K562 (cell line): Measurements from ENCODE around the gene MEGF10. TPM values are rescaled to one million over a fixed set of nuclear protein-coding genes. Genes with fewer than 3 reads are reported as not detected.

ENCODE experiments used
- ATAC-seq: fragments of 200-7000 bp; cut with Tn5 transposase; 3 replicates; pipeline ENCODE4 v1.9.1; 2020; ENCODE audit warnings: moderate library complexity
- BruUV-seq: library from RNA; stranded (reverse); fragments of 400-500 nt; replicated peaks from 2 replicates; lab custom pipeline; 2021; lab: Mats Ljungman, UMichigan
- CTCF ChIA-PET: fragments of 300-600 bp; formaldehyde crosslinking; extraction: SDS; loops from one replicate; lab custom pipeline; 2021; ENCODE audit warnings: low intra/inter-chr PET ratio; lab: Yijun Ruan, JAX
- POLR2A ChIA-PET: fragments of 300-600, 350-650 bp; sonication (Branson Sonifier 250); formaldehyde crosslinking; extraction: SDS; loops from one replicate; lab custom pipeline; 2021; ENCODE audit warnings: antibody characterized with exemption, inconsistent platforms; lab: Yijun Ruan, JAX
- DNase-seq, 4 experiments: peaks; one replicate each; pipeline versions ENCODE4 v3.0.0 to v3.0.0-alpha.2; 2011 to 2018; ENCODE audit warnings: low spot score in 3 of 4, mixed read lengths in 3 of 4; ENCODE audit errors: extremely low read depth in 1 of 4
- FAIRE-seq: peaks from 2 replicates; lab custom pipeline; 2011; peaks lifted over from hg19 to GRCh38; lab: Jason Lieb, UNC
- H2AFZ ChIP-seq: 2 replicates; pipeline ENCODE4 v1.6.0; 2011; ENCODE audit warnings: low read depth, low read length, control low read depth, inconsistent platforms
- H3K27ac ChIP-seq: fragments of 200-600 bp; 3 replicates; pipeline ENCODE4 v1.8.0; 2011; ENCODE audit warnings: low read depth, mild to moderate bottlenecking, control low read depth, inconsistent platforms, low read length, moderate library complexity, mixed read lengths; ENCODE audit errors: extremely low read depth
- H3K27me3 ChIP-seq, 2 experiments: fragments of 300-600 bp in 1 of 2; 2 replicates in 1 of 2; 3 replicates in 1 of 2; pipeline versions ENCODE4 v1.6.0 to v1.8.0; 2011; ENCODE audit warnings: inconsistent platforms in 2 of 2, low read length in 2 of 2, mild to moderate bottlenecking in 1 of 2, mixed read lengths in 1 of 2, moderate library complexity in 1 of 2; ENCODE audit not compliant: control insufficient read depth in 2 of 2, insufficient read depth in 2 of 2
- H3K36me3 ChIP-seq: fragments of 300-600 bp; 3 replicates; pipeline ENCODE4 v1.8.0; 2011; ENCODE audit warnings: mild to moderate bottlenecking, low read length, inconsistent platforms; ENCODE audit not compliant: control insufficient read depth, insufficient read depth
- H3K4me1 ChIP-seq, 2 experiments: fragments of 200-600 bp in 1 of 2; replicated peaks in 1 of 2; 2 replicates in 1 of 2; 3 replicates in 1 of 2; pipeline versions ENCODE4 v1.5.1 to v1.8.0; 2011; ENCODE audit warnings: inconsistent platforms in 2 of 2, low read length in 2 of 2, mild to moderate bottlenecking in 1 of 2, mixed read lengths in 1 of 2, moderate library complexity in 1 of 2; ENCODE audit not compliant: control insufficient read depth in 2 of 2, insufficient read depth in 2 of 2
- H3K4me2 ChIP-seq: 2 replicates; pipeline ENCODE4 v1.6.1; 2011; ENCODE audit warnings: low read length, control low read depth, inconsistent platforms, mixed read lengths; ENCODE audit not compliant: insufficient read depth
- H3K4me3 ChIP-seq: fragments of 200-600 bp; sonication (generic), shearing (Covaris generic); 2 replicates; pipeline ENCODE4 v1.5.1; 2016; ENCODE audit warnings: control low read depth, inconsistent platforms
- H3K79me2 ChIP-seq: fragments of 200-600 bp; 3 replicates; pipeline ENCODE4 v1.8.0; 2011; ENCODE audit warnings: low read length, inconsistent platforms; ENCODE audit not compliant: control insufficient read depth, insufficient read depth
- H3K9ac ChIP-seq, 2 experiments: 2 replicates each; pipeline versions ENCODE4 v1.6.0 to v1.6.1; 2011; ENCODE audit warnings: low read depth in 2 of 2, low read length in 2 of 2, control low read depth in 1 of 2, inconsistent platforms in 1 of 2, mild to moderate bottlenecking in 1 of 2, mixed read lengths in 1 of 2; ENCODE audit not compliant: insufficient read depth in 1 of 2
- H3K9me1 ChIP-seq: one replicate; pipeline ENCODE4 v1.6.0; 2011; ENCODE audit warnings: inconsistent platforms, mild to moderate bottlenecking, low read length, moderate library complexity; ENCODE audit not compliant: control insufficient read depth, insufficient read depth
- H3K9me3 ChIP-seq: replicated peaks from 2 replicates; pipeline ENCODE4 v1.5.1; 2011; ENCODE audit warnings: low read depth, low read length, inconsistent platforms; ENCODE audit not compliant: control insufficient read depth, insufficient read depth
- H4K20me1 ChIP-seq: replicated peaks from 2 replicates; pipeline ENCODE4 v1.6.1; 2011; ENCODE audit warnings: low read length, inconsistent platforms, mixed read lengths; ENCODE audit not compliant: control insufficient read depth, insufficient read depth
- DLX4 ChIP-seq: fragments of 250-450 bp; sonication (Bioruptor Pico); IDR thresholded peaks from 2 replicates; pipeline ENCODE4 v1.6.1; 2021; ENCODE audit warnings: mild to moderate bottlenecking
- FOXJ3 ChIP-seq: sonication (generic); formaldehyde crosslinking; IDR thresholded peaks from 2 replicates; pipeline ENCODE4 v1.4.0; 2020; ENCODE audit warnings: mild to moderate bottlenecking, missing genetic modification reagents
- PTTG1 ChIP-seq: fragments of 450-650 bp; IDR thresholded peaks from 2 replicates; pipeline ENCODE4 v1.6.1; 2016; ENCODE audit warnings: low read depth, mild to moderate bottlenecking, missing genetic modification characterization, missing compliant biosample characterization
- ZNF274 ChIP-seq: IDR thresholded peaks from 2 replicates; pipeline ENCODE4 v1.6.1; 2011; ENCODE audit warnings: low read depth, mild to moderate bottlenecking, low read length, moderate library complexity, borderline replicate concordance
- WGBS: fragments of 100-300 bp; shearing (Covaris generic); methylation state at CpG from one replicate; pipeline ENCODE4 v1.1.6; 2016; ENCODE audit warnings: low coverage, mixed read lengths; ENCODE audit not compliant: insufficient coverage; ENCODE audit errors: missing lambda C conversion rate; 5-methylcytosine and 5-hydroxymethylcytosine counted together
- in situ Hi-C: fragments of 300-500 bp; cut with MboI; formaldehyde crosslinking; loops from 4 replicates; pipeline ENCODE4 v1.15.0; 2018; ENCODE audit warnings: inconsistent platforms, mixed read lengths
- intact Hi-C: fragments of 100-400 bp; cut with micrococcal nuclease; formaldehyde crosslinking; loops from 2 replicates; pipeline ENCODE4 v1.14.2; 2022
- polyA plus RNA-seq, 8 experiments: library from polyadenylated mRNA; depleted of rRNA in 4 of 8; stranded (reverse) in 5 of 8; unstranded in 3 of 8; fragments of >200 nt; fragmentation: Nextera tagmentation in 2 of 8; fragmentation: Illumina TruSeq in 1 of 8; extraction: Ambion mirVana in 2 of 8; extraction: Trizol in 1 of 8; gene quantifications; 2 replicates each; pipeline versions ENCODE4 v1.2.1 to v1.2.3, GENCODE V29; 2011 to 2014; ENCODE audit warnings: inconsistent platforms in 1 of 8, missing spikeins in 1 of 8
- total RNA-seq, 7 experiments: library from RNA; depleted of rRNA in 6 of 7; stranded (reverse); fragments of >200 nt in 6 of 7; fragmentation: Illumina TruSeq in 2 of 7; extraction: Trizol in 2 of 7; gene quantifications; 2 replicates each; pipeline versions ENCODE4 v1.2.1 to v1.2.3, GENCODE V29; 2011 to 2021; ENCODE audit warnings: low replicate concordance in 1 of 7
- TF ChIP-seq, protein P1 (sequence below): fragments of 250-450 bp; sonication (Bioruptor Pico); IDR thresholded peaks from 2 replicates; pipeline ENCODE4 v1.5.0; 2020; ENCODE audit warnings: mild to moderate bottlenecking, borderline replicate concordance
- TF ChIP-seq, protein P2 (sequence below): fragments of 200-600 bp; sonication (generic); IDR thresholded peaks from one replicate; pipeline ENCODE4 v1.6.1; 2012; ENCODE audit warnings: mild to moderate bottlenecking, low read depth, low read length, inconsistent platforms

MEGF10 gene
- total and polyA plus RNA-seq, 9 of the 15 experiments (the other 6 are each of a cell fraction or from before 2014, with no cell fraction given): 0.07 TPM; not detected in 8

DNA sequence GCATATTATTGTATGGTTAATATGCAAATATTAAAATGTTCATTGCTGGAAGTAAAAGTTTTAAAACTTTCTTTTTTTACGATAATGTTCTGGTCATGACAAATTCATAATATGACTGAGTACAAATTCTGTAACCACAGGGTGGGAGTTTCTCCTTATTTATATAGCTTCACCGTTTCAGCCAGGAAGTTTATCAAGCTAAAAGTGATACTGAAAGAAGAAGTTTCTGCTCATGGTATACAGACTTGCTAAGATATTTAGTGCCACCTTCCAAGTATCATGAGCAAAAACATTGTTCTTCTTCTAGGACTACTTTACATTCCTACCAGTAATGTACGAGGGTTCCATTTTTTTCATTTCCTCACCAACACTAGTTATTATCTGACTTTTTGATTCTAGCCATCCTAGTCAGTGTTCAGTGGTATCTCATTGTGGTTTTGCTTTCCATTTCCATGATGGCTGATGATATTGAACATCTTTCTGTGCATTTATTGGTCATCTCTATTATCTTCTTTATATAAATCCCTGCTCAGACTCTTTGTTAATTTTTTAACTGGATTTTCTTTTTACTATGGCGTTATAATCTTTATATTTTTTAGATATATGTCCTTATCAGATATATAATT lies 132.7 kb downstream of the MEGF10 start:
- Histone ChIP-seq H3K4me2 (no peak overlapping the region), H3K4me3 (no peak overlapping the region), H3K9me3 (no peaks in the 10 kb centered on the region), H3K79me2 (no peaks in the 10 kb centered on the region), H3K27ac (no peak overlapping the region), H3K36me3 (no peaks in the 10 kb centered on the region), H3K27me3 (peaks cover 7 to 8% of the 10 kb centered on the region in 2 experiments; a peak in 3 of 5 replicates), H3K9ac (no peak overlapping the region), H2AFZ (no peak overlapping the region), H3K9me1 (no peaks in the 10 kb centered on the region), H4K20me1 (no peaks in the 10 kb centered on the region), H3K4me1 (no peaks in the 10 kb centered on the region)
- ChIA-PET POLR2A (no interaction called here), CTCF (no interaction called here)
- BruUV-seq: no TSS peak
- DNase-seq (no peak), ATAC-seq (no peak), FAIRE-seq (no peak)
- WGBS: 0% methylated on average over 4 of the region's 4 CpGs
- intact Hi-C loops (no loop called here), in situ Hi-C loops (no loop called here)
- TF ChIP-seq ZNF274 (no peak), DLX4 (CRISPR knock-in tag) (no peak), PTTG1 (no peak), FOXJ3 (CRISPR knock-in tag) (no peak)
- TF ChIP-seq, protein P1, sequence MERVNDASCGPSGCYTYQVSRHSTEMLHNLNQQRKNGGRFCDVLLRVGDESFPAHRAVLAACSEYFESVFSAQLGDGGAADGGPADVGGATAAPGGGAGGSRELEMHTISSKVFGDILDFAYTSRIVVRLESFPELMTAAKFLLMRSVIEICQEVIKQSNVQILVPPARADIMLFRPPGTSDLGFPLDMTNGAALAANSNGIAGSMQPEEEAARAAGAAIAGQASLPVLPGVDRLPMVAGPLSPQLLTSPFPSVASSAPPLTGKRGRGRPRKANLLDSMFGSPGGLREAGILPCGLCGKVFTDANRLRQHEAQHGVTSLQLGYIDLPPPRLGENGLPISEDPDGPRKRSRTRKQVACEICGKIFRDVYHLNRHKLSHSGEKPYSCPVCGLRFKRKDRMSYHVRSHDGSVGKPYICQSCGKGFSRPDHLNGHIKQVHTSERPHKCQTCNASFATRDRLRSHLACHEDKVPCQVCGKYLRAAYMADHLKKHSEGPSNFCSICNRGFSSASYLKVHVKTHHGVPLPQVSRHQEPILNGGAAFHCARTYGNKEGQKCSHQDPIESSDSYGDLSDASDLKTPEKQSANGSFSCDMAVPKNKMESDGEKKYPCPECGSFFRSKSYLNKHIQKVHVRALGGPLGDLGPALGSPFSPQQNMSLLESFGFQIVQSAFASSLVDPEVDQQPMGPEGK (CRISPR knock-in tag): no peak
- TF ChIP-seq, protein P2, sequence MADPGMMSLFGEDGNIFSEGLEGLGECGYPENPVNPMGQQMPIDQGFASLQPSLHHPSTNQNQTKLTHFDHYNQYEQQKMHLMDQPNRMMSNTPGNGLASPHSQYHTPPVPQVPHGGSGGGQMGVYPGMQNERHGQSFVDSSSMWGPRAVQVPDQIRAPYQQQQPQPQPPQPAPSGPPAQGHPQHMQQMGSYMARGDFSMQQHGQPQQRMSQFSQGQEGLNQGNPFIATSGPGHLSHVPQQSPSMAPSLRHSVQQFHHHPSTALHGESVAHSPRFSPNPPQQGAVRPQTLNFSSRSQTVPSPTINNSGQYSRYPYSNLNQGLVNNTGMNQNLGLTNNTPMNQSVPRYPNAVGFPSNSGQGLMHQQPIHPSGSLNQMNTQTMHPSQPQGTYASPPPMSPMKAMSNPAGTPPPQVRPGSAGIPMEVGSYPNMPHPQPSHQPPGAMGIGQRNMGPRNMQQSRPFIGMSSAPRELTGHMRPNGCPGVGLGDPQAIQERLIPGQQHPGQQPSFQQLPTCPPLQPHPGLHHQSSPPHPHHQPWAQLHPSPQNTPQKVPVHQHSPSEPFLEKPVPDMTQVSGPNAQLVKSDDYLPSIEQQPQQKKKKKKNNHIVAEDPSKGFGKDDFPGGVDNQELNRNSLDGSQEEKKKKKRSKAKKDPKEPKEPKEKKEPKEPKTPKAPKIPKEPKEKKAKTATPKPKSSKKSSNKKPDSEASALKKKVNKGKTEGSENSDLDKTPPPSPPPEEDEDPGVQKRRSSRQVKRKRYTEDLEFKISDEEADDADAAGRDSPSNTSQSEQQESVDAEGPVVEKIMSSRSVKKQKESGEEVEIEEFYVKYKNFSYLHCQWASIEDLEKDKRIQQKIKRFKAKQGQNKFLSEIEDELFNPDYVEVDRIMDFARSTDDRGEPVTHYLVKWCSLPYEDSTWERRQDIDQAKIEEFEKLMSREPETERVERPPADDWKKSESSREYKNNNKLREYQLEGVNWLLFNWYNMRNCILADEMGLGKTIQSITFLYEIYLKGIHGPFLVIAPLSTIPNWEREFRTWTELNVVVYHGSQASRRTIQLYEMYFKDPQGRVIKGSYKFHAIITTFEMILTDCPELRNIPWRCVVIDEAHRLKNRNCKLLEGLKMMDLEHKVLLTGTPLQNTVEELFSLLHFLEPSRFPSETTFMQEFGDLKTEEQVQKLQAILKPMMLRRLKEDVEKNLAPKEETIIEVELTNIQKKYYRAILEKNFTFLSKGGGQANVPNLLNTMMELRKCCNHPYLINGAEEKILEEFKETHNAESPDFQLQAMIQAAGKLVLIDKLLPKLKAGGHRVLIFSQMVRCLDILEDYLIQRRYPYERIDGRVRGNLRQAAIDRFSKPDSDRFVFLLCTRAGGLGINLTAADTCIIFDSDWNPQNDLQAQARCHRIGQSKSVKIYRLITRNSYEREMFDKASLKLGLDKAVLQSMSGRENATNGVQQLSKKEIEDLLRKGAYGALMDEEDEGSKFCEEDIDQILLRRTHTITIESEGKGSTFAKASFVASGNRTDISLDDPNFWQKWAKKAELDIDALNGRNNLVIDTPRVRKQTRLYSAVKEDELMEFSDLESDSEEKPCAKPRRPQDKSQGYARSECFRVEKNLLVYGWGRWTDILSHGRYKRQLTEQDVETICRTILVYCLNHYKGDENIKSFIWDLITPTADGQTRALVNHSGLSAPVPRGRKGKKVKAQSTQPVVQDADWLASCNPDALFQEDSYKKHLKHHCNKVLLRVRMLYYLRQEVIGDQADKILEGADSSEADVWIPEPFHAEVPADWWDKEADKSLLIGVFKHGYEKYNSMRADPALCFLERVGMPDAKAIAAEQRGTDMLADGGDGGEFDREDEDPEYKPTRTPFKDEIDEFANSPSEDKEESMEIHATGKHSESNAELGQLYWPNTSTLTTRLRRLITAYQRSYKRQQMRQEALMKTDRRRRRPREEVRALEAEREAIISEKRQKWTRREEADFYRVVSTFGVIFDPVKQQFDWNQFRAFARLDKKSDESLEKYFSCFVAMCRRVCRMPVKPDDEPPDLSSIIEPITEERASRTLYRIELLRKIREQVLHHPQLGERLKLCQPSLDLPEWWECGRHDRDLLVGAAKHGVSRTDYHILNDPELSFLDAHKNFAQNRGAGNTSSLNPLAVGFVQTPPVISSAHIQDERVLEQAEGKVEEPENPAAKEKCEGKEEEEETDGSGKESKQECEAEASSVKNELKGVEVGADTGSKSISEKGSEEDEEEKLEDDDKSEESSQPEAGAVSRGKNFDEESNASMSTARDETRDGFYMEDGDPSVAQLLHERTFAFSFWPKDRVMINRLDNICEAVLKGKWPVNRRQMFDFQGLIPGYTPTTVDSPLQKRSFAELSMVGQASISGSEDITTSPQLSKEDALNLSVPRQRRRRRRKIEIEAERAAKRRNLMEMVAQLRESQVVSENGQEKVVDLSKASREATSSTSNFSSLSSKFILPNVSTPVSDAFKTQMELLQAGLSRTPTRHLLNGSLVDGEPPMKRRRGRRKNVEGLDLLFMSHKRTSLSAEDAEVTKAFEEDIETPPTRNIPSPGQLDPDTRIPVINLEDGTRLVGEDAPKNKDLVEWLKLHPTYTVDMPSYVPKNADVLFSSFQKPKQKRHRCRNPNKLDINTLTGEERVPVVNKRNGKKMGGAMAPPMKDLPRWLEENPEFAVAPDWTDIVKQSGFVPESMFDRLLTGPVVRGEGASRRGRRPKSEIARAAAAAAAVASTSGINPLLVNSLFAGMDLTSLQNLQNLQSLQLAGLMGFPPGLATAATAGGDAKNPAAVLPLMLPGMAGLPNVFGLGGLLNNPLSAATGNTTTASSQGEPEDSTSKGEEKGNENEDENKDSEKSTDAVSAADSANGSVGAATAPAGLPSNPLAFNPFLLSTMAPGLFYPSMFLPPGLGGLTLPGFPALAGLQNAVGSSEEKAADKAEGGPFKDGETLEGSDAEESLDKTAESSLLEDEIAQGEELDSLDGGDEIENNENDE: no peak
